Measurements from ENCODE around the gene PRPF18.

DNA sequence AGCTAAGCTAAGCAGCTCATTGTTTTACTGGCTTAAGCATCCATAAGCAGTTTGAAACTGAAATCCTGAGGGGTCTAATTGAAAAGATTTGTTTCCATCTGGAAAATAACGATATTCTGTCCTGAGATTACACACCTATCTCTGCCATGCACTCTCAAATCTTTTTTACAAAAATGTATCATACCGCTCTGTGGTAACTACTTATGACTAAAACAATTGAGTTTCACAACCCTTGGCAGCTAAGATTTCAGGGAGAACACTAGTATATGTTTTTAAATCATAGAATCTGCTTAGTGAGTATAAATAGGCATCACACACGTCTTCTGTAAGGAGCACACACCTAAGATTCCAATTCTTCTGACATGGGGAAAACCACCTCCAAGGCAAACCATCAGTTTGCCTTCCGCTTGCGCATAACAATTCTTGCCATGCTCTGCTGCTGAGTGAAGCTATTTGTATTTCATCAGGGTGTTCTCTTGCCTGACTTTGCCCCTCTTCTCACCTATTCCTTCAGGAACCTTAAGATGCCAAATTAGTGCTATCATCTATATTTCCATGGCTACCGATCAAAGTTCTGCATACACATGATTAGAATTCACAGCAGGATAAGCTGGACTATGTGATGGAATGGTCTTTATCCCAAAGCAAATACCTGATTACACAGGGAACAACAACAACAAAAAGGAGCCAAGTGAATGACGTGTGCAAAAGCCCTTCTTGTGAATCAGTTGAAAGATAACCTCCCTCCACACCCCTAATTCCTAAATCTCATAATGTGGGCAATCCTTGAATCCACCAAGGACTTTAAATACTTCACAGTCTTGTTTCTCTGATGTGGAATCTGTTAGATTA, 40.9 kb downstream of the PRPF18 start:
- TF ChIP-seq EZH2 (IDR thresholded peaks at IDR 0.05; ENCODE audit: borderline replicate concordance): no peak
- TF ChIP-seq, protein P1, sequence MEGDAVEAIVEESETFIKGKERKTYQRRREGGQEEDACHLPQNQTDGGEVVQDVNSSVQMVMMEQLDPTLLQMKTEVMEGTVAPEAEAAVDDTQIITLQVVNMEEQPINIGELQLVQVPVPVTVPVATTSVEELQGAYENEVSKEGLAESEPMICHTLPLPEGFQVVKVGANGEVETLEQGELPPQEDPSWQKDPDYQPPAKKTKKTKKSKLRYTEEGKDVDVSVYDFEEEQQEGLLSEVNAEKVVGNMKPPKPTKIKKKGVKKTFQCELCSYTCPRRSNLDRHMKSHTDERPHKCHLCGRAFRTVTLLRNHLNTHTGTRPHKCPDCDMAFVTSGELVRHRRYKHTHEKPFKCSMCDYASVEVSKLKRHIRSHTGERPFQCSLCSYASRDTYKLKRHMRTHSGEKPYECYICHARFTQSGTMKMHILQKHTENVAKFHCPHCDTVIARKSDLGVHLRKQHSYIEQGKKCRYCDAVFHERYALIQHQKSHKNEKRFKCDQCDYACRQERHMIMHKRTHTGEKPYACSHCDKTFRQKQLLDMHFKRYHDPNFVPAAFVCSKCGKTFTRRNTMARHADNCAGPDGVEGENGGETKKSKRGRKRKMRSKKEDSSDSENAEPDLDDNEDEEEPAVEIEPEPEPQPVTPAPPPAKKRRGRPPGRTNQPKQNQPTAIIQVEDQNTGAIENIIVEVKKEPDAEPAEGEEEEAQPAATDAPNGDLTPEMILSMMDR (IDR thresholded peaks at IDR 0.05; ENCODE audit: poor library complexity): no peak

All from hepatocyte (in vitro differentiated cells).